Suprapubic skin (tissue), 4 donors: ENCODE measurements around the gene DIPK2B.

Experiments
- CTCF ChIP-seq, 2 donors: fragments of 200-600 bp in 1 of 2; fragments of 450-650 bp in 1 of 2; sonication (generic) in 1 of 2; IDR thresholded peaks; one replicate each; pipeline ENCODE4 v1.5.1; 2016 to 2019; ENCODE audit warnings: antibody characterized with exemption in 2 of 2, mild to moderate bottlenecking in 1 of 2, moderate library complexity in 1 of 2
- EP300 ChIP-seq: sonication (generic); formaldehyde crosslinking; IDR thresholded peaks from one replicate; pipeline ENCODE4 v1.6.1; 2017; ENCODE audit warnings: antibody characterized with exemption
- POLR2AphosphoS5 ChIP-seq, 3 donors: sonication (generic); formaldehyde crosslinking; IDR thresholded peaks; one replicate each; pipeline ENCODE4 v1.6.1; 2017; ENCODE audit warnings: antibody characterized with exemption in 3 of 3

- TF ChIP-seq CTCF (IDR thresholded peaks at IDR 0.05) (no peak), POLR2AphosphoS5 (IDR thresholded peaks at IDR 0.05) (no peak), EP300 (no peak)
Observed at GRCh38 chrX:45240301-45240700, 39.6 kb upstream of the DIPK2B start.
